Medulla oblongata (tissue), 1 donor: ENCODE measurements around the gene DAB2IP.

Experiments
- DNase-seq: peaks from one replicate; pipeline ENCODE4 v3.0.0-alpha.2; 2015; ENCODE audit errors: extremely low spot score

The DAB2IP gene

GRCh38 chr9:121833061-121833460 is 181.6 kb downstream of the DAB2IP start:
- no peak for DNase-seq
